Measurements from ENCODE around the gene C11orf24.
"Not testable (repeated sequence)": the region's sequence is repeated elsewhere in the genome, so short reads cannot be mapped to it uniquely, and the experiment has no call there.

Gene C11orf24

GRCh38 chr11:68298659-68299516 lies 27.1 kb upstream of the C11orf24 start:
- no peak for DNase-seq

DNA sequence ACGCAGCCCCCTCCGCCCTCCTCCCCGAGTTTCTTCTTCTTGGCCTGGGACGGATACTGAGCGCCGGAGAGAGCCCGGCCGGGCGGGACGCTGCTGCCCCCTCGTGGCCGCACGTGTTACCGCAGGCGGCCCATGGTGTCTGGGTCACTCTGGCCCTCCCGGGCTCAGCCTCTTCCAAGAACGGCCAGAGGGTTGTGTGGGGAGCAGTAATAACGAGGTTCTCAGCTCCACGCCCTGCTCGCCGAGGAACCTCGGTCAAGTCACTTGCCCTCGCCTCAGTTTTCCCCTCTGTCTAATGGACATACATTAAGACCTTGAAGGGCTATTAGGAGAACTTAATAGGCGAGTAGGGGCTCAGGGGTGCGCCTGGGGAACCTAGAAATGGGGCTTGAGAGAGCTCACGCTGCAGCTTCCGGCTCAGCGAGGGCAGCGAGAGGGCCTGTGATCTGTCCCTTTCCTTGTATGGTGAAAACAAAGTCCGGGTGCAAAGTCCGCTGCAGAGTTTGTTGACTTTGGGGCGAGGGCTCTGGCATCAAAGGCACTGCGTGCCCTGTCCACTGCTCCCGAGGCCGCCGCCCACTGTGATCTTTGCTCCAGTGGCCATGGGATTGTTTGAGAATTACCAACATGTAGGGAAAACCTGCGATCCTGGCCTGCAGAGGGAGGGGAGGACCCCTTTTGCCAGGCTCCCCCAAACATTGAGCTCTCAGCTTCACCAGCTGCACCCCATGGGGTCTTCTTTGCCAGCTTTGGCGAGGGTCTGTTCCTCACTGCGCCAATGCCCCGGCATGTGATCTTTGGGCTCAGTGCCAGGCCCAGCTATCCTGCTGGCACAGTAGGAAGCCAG lies 26.3 kb upstream of the C11orf24 start:
- DNase-seq, result peak; percentile 60

GRCh38 chr11:68297494-68297811 lies 25.7 kb upstream of the C11orf24 start:
- DNase-seq, result no peak

- no peak for DNase-seq
Observed at GRCh38 chr11:68297052-68297378, 25.2 kb upstream of the C11orf24 start.

DNA sequence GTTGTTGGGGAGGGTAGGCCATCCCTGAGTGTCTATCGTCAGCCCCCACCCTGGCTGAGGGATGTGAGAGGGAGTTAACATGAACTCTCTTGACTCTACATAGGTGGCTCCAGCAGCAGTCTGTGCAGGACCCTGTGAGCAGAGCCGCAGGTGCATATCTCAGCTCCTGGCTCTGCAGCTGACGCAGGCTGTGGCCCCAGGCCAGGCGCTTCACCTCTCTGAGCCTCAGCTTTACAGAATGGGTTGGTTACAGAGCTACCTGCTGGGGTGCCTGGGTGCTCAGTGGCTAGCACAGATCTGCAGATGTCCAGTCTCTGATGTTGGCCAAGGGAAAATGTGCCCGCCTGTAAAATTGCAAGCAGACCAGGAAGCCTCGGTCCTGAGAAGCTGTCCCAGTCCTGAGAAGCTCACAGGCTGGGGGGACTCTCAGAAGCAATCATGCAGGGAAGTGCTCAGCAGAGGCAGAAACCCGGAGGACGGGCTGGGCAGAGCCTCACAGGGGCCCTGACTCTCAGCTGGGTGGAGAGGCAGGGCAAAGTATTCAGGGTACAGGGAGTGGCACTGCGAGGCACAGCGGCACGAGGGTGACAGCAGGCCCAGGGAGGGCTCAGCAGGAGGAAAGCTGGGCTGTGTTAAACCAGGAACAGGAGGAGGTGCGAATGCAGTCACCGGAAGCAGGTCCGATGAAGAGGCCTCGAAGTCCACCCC lies 24.7 kb upstream of the C11orf24 start:
- DNase-seq, result no peak

DNA sequence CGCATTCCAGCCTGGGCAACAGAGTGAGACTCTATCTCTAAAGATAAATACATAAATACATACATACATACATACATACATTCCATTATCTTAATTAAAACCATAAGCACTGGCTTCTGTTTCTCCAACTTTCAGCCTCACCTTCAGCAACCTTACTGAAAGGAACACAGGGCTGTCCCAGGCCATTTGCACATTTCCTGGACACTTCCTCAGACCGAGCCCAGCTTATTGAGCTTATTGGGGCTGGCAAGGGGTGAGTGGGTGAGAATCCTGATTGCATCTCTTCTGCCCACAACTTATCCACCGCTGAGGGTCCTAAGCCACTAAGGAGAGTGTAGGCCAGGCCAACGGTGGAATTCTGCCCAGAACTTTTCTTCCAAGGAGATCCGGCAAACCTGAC lies 24.2 kb upstream of the C11orf24 start:
- no peak for DNase-seq

- no peak for DNase-seq
Observed at GRCh38 chr11:68295271-68295670, 23.5 kb upstream of the C11orf24 start.

- DNase-seq, result no peak
Observed at GRCh38 chr11:68293708-68294107, 21.9 kb upstream of the C11orf24 start.

DNA sequence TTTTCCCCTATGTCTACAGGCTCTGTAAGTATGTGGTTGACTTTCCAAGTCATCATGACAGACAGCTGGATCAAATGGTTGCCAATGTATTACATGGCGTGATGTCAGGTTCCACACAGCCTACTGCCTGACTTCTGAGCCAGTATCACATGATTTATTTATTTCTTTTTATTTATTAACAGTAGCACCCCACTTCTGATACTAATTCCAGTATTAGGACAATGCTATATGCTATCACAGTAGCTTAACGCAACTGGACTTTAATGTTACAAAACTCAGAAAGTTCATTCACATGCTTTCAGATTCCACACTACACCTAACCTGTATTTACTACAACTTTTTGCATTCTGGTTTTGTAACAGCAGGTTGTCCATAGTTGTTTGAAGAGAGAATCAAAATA lies 17.7 kb upstream of the C11orf24 start:
- DNase-seq, result no peak

- DNase-seq, result no peak
Observed at GRCh38 chr11:68287419-68287818, 15.6 kb upstream of the C11orf24 start.

DNA sequence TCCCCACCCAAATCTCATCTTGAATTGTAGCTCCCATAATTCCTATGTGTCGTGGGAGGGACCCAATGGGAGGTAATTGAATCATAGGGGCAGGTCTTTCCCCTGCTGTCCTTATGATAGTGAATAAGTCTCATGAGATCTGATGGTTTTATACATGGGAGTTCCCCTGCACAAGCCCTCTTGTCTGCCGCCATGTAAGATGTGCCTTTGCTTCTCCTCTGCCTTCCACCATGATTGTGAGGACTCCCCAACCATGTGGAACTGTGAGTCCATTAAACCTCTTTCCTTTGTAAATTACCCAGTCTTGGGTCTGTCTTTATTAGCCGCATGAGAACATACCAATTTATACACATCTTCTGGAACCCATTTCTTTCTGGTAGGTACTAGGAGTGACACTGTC lies 12.8 kb upstream of the C11orf24 start:
- not testable (repeated sequence) for DNase-seq

GRCh38 chr11:68282861-68283230 lies 11.1 kb upstream of the C11orf24 start:
- DNase-seq, result no peak

- DNase-seq, result no peak
Observed at GRCh38 chr11:68282141-68282860, 10.5 kb upstream of the C11orf24 start.

DNA sequence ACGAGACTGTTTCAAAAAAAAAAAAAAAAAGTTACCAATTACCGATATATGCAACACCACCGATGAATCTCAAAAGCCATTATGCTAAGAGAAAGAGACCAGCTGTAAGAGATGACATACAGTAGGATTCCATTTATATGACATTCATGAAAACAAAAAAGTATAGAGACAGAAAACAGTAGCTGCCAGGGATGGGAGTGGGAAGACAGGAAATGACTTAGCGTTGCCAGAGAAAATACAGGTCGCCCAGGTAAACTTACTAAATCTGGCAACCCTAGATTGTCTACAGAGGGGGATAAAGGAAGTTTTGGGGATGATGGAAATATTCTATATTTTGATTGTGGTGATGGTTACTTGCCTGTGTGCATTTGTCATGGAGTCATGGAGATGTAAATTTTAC lies 7.9 kb upstream of the C11orf24 start:
- no peak for DNase-seq

GRCh38 chr11:68276861-68277260 lies 5.1 kb upstream of the C11orf24 start:
- DNase-seq, result no peak

- DNase-seq, result peak; percentile 84
Observed at GRCh38 chr11:68275721-68276507, 4.1 kb upstream of the C11orf24 start.

- DNase-seq, result no peak
Observed at GRCh38 chr11:68274306-68274705, 2.5 kb upstream of the C11orf24 start.

DNA sequence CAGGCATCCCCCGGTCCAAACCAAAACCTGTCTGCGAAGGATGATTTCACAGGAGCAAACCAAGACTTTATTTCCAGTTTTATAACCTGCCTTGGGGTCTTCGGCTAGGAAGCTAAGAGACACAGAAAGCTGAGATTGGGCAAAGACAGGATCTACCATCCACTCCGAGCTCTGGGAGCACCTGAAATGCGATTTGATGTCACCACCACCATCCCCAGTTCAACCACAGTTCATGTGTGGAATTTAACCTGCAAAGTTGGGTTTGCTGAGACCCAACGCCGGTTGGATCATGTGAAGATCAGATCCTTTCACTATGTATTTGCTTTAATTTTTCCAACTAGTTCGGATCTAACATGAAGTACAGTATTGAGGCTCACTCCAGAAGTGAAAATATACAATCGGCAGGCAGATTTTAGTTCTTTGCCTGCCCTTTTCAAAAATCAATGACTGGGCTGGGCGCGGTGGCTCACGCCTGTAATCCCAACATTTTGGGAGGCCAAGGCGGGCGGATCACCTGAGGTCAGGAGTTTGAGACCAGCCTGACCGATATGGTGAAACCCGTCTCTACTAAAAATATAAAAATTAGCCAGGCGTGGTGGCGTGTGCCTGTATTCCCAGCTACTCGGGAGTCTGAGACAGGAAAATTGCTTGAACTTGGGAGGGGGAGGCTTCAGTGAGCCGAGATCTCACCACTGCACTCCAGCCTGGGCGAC lies 1.4 kb upstream of the C11orf24 start:
- DNase-seq, result no peak

DNA sequence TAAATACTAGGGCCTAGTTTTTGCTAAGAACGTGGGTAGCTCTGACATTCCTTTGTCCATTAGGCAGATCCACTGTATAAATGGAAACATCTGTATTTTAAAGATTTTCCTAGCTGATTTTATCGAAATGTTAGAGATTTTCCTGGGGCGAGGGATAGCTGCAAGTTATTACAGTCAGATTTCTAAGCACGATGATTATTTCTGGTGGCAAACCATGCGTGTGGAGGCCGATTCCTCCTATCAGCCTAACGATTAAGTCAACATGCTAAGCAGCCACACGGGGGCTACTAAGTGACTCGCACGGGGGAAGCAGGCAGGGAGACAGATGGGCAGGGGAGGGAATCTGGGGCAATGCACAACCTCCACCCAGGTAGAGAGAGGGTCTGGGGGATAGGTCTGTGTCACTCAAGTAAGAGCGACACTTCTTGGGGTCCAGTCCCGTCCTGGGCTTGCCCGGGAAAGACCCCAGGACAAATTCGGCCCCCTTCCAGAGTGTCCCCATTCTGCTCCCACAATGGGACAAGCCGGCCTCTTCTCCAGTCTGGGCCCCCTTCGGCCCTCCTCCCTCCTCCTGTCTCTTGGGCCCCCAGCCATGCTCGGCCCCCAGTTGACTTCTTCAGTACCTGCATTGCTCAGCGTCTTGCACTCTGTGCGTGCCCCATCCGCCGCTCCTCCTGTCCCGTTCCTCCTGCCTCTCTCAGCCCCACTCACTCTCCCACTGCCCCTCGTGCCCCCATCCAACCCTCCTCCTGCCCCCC lies 571 bp downstream of the C11orf24 start:
- DNase-seq, result peak; percentile 61

DNA sequence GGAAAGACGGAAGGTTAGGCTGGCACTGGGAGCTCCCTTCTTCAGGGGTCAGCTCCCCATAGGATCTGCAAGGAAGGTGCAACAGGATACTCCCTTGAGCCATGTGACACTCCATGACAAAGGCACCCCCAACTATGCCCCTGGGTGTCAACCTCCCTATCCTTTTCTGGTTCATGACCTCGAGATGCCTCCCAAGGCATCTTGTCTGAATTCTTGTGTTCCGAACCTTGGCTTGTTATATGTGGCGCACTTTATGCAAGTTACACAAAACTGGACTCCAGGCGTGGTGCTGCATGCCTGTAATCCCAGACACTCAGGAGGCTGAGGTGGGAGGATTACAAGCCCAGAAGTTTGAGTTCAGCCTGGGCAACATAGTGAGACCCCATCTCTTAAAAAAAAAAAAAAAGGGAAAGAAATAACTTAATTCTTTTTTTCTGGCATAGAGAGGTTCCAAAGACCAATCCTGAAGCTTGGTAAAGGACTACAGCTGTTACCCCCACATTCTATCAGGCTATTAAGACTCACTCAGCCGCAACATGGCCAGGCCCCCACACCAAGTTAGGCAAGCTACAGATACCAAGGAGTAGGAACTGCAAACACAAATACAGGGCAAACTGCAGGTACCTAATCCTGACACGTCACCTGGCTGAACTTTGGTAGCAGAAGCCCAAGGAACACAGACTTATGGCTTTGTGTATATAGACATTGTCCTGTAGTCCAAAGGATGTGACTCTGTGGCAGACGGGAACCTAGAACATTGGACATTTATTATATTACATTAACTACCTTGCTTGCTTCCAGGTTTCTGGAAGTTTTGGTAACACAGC lies 1.4 kb downstream of the C11orf24 start:
- DNase-seq, result no peak

All from NCI-H226 (cell line).